Lower lobe of right lung (tissue), 2 donors: Measurements from ENCODE around the gene UNC80. TPM values are rescaled to one million over a fixed set of nuclear protein-coding genes. Genes with fewer than 3 reads are reported as not detected.

ENCODE experiments used
- ATAC-seq, 2 donors: fragments of 200-7000 bp; cut with Tn5 transposase; one replicate each; pipeline ENCODE4 v1.9.1; 2020 to 2022; ENCODE audit warnings: mild to moderate bottlenecking in 2 of 2, moderate library complexity in 2 of 2
- DNase-seq: peaks from one replicate; pipeline ENCODE4 v3.0.0-alpha.2; 2020
- H3K27ac ChIP-seq: fragments of 200-600 bp; one replicate; pipeline ENCODE4 v1.8.0; 2022
- H3K27me3 ChIP-seq: fragments of 200-600 bp; one replicate; pipeline ENCODE4 v1.8.0; 2022; ENCODE audit warnings: low read depth
- H3K36me3 ChIP-seq: fragments of 200-600 bp; one replicate; pipeline ENCODE4 v1.8.0; 2022; ENCODE audit warnings: mild to moderate bottlenecking
- H3K4me1 ChIP-seq: fragments of 200-600 bp; one replicate; pipeline ENCODE4 v1.8.0; 2022
- H3K4me3 ChIP-seq: fragments of 200-600 bp; one replicate; pipeline ENCODE4 v1.8.0; 2022; ENCODE audit warnings: mild to moderate bottlenecking
- H3K9me3 ChIP-seq: fragments of 200-600 bp; one replicate; pipeline ENCODE4 v1.8.0; 2022
- intact Hi-C: fragments of 100-400 bp; cut with DNase I; formaldehyde crosslinking; loops from one replicate; pipeline ENCODE4 v1.11.0; 2022
- total RNA-seq: library from RNA; stranded (reverse); fragmentation: NEBNext Ultra II Directional; extraction: Animal tissue kit (Norgen Biotek cat#: 25700); gene quantifications from one replicate; pipeline ENCODE4 v1.2.1, GENCODE V29; 2021
- TF ChIP-seq, protein P1 (sequence below): fragments of 200-600 bp; IDR thresholded peaks from one replicate; pipeline ENCODE4 v1.8.0; 2022; ENCODE audit warnings: antibody characterized with exemption, mild to moderate bottlenecking
- donor health status: DM: no; HTN: yes; CAD: no; lungs with severe emphysema.

UNC80 gene
- total RNA-seq, 1 donor from 2014 or later = not detected

DNA sequence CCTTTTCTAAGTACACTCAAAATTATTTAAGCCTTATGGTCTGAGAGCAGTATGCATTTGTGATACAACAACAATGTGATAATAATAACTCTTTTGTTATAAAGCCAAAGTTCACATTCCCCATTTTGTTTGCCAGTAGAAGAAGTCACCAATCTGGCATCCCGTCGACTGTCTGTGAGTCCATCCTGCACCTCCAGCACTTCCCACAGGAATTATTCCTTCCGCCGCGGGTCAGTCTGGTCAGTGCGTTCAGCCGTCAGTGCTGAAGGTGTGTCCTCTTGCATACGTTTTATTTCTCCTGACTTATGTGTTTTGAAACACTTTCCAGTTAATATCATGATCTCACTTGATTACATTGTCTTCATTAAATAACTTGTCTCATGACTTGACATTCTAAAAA is 150.5 kb downstream of the UNC80 start:
- TF ChIP-seq, protein P1, sequence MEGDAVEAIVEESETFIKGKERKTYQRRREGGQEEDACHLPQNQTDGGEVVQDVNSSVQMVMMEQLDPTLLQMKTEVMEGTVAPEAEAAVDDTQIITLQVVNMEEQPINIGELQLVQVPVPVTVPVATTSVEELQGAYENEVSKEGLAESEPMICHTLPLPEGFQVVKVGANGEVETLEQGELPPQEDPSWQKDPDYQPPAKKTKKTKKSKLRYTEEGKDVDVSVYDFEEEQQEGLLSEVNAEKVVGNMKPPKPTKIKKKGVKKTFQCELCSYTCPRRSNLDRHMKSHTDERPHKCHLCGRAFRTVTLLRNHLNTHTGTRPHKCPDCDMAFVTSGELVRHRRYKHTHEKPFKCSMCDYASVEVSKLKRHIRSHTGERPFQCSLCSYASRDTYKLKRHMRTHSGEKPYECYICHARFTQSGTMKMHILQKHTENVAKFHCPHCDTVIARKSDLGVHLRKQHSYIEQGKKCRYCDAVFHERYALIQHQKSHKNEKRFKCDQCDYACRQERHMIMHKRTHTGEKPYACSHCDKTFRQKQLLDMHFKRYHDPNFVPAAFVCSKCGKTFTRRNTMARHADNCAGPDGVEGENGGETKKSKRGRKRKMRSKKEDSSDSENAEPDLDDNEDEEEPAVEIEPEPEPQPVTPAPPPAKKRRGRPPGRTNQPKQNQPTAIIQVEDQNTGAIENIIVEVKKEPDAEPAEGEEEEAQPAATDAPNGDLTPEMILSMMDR = no peak
- no peak for DNase-seq
- no peak for ATAC-seq
- Histone ChIP-seq H3K4me3 (no peak overlapping the region), H3K9me3 (no peaks in the 10 kb centered on the region), H3K36me3 (no peaks in the 10 kb centered on the region), H3K27ac (no peak overlapping the region), H3K4me1 (no peaks in the 10 kb centered on the region), H3K27me3 (peaks cover 3% of the 10 kb centered on the region)
- intact Hi-C loops = no loop called here

DNA sequence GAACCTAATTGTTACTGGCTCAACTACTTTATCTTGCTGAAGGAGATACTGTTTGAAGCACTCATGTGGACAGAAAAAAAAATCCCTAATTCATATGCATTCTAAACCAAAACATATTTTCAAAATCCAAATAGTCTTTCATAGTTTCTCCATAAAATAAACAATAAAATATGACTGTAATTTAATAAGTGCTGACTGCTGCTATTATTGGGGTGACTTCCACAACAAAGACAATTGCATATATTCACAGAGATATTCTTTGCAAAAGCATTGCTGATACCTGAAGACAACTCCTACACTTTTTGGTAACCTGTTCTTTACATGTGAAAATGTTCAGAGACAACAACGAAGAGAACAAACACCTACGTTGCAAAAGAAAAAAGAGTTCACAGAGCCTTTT is 157.7 kb downstream of the UNC80 start:
- Histone ChIP-seq H3K27ac (no peak overlapping the region), H3K4me1 (no peaks in the 10 kb centered on the region), H3K4me3 (no peak overlapping the region), H3K36me3 (no peaks in the 10 kb centered on the region), H3K27me3 (no peaks in the 10 kb centered on the region), H3K9me3 (no peaks in the 10 kb centered on the region)
- intact Hi-C loops = no loop called here
- TF ChIP-seq, protein P1 = no peak
- ATAC-seq (no peak), DNase-seq (no peak)

DNA sequence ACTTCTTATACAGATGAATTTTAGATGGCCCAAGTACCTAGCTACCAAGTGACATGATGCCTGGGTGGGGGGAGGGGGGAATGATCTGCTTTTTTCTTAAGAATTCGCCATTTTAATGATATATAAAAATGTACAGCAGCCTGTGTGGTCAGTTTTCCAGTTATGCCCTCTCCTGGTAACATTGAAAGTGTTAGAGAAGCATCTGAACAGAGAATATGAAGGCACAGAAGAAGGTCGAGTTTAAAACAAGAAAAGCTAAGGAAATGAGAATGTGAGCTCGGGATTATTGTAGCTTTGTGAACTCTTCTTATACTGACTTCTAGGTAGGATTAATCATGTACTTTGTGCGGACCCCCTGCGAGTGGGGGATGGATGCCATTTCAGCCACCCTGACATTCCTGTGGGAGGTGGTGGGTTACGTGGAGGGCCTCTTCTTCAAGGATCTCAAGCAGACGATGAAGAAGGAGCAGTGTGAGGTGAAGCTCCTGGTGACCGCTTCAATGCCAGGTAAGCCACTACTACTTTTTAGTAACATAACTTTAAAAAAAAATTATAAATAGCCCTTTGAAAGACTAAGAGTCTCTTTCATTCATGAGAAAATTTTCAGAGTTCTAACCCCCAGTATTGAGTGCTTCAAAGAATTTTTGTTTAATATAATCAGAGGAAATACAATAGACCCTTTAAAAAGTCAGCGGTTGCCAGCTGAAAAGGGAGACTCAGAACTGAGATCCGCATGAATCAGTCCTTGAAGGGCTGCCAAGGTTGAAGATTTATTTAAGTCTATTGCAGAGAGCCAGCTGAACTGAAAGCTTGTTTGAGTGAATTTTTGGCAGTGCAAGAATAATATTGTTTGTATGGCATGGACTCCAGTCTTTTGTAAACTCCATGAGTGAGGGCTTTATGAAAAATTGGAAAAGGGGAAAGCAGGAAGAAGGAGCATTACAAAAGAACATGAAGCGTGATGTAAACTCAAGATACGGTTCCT is 162.2 kb downstream of the UNC80 start:
- H3K27ac ChIP-seq = no peak overlapping the region
- no peak overlapping the region for H3K4me3 ChIP-seq
- H3K36me3 ChIP-seq = no peaks in the 10 kb centered on the region
- DNase-seq = no peak
- TF ChIP-seq, protein P1 = no peak
- no peaks in the 10 kb centered on the region for H3K4me1 ChIP-seq
- H3K27me3 ChIP-seq = no peaks in the 10 kb centered on the region
- intact Hi-C loops = no loop called here
- H3K9me3 ChIP-seq = no peaks in the 10 kb centered on the region
- ATAC-seq = peak; percentile 47 to 70

DNA sequence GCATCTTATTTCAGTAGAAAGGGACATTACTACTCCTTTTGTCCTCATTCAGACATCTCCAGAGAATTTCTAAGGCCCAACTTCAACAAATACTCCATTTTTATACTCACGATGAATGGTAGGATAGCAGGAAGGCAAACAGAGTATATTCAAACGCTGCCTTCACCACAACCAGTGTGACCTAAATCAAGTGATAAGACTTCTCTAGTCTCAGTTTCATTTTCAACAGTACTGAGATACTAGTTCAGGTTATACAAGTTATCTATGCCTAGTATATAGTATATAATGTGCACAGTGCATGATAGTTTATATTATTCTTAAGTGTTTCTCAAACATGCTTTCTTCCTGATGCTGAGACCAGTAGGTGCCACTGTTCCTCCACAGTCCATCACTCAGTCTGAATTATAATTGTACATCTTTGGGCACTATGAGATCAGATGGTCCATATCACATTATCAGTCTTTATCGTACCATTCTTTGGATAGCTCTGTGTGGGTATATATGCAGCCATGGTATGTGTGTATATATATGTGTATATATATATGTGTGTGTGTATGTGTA is 164.6 kb downstream of the UNC80 start:
- TF ChIP-seq, protein P1 = peak; percentile 17
- Histone ChIP-seq H3K4me1 (no peaks in the 10 kb centered on the region), H3K27ac (no peak overlapping the region), H3K36me3 (no peaks in the 10 kb centered on the region), H3K4me3 (no peak overlapping the region), H3K27me3 (no peaks in the 10 kb centered on the region), H3K9me3 (no peaks in the 10 kb centered on the region)
- intact Hi-C loops = no loop called here
- DNase-seq (no peak), ATAC-seq (no peak)

DNA sequence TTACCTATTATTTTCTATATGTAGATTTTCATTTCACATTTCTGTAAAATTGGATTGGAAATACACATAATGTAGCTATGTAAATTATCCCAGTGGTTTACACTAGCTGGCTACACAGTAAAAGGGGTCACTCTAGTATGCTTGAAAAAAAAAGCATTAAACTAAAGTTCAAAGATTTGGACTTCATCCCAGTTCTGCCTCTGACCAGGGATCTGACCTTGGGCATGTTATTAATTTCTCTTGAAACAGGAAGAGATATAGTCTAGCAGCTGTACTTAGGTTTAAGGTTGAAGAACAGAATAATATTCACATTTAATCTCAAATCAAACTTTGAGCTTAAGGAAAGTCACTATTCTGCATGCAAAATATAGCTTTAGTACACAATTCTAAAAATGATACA is 166.3 kb downstream of the UNC80 start:
- Histone ChIP-seq H3K4me1 (no peaks in the 10 kb centered on the region), H3K27me3 (no peaks in the 10 kb centered on the region), H3K36me3 (no peaks in the 10 kb centered on the region), H3K4me3 (no peak overlapping the region), H3K27ac (no peak overlapping the region), H3K9me3 (no peaks in the 10 kb centered on the region)
- TF ChIP-seq, protein P1 = no peak
- no peak for ATAC-seq
- intact Hi-C loops = no loop called here
- DNase-seq = no peak
